ENCODE data around the gene PHLDA1.
A peak's percentile ranks its signal among the peaks of the same experiment; 100 is the strongest.

PHLDA1 gene

GRCh38 chr12:76018111-76018510 lies 13.5 kb downstream of the PHLDA1 start:
- peak; percentile 65 to 74 (median 74) for DNase-seq

- DNase-seq, result peak in 1 of 3 donors; percentile 14
Observed at GRCh38 chr12:76014007-76014406, 17.6 kb downstream of the PHLDA1 start.

- no peak for DNase-seq
Observed at GRCh38 chr12:76013603-76014002, 18.0 kb downstream of the PHLDA1 start.

GRCh38 chr12:76012644-76013043 lies 18.9 kb downstream of the PHLDA1 start:
- DNase-seq, result peak in 1 of 3 donors; percentile 8

GRCh38 chr12:76010732-76011458 lies 20.7 kb downstream of the PHLDA1 start:
- peak in 1 of 3 donors; percentile 4 for DNase-seq

- DNase-seq, result peak in 1 of 3 donors; percentile 10
Observed at GRCh38 chr12:76008428-76008827, 23.1 kb downstream of the PHLDA1 start.

GRCh38 chr12:76007640-76008039 lies 23.9 kb downstream of the PHLDA1 start:
- DNase-seq, result peak in 1 of 3 donors; percentile 11

GRCh38 chr12:76006028-76006925 lies 25.3 kb downstream of the PHLDA1 start:
- no peak for DNase-seq

- peak in 1 of 3 donors; percentile 16 for DNase-seq
Observed at GRCh38 chr12:76003355-76003638, 28.3 kb downstream of the PHLDA1 start.

- peak in 1 of 3 donors; percentile 14 for DNase-seq
Observed at GRCh38 chr12:76002598-76003354, 28.8 kb downstream of the PHLDA1 start.

GRCh38 chr12:75998292-75999063 lies 33.1 kb downstream of the PHLDA1 start:
- DNase-seq, result peak in 1 of 3 donors; percentile 12

GRCh38 chr12:75997658-75998057 lies 33.9 kb downstream of the PHLDA1 start:
- peak in 1 of 3 donors; percentile 13 for DNase-seq

GRCh38 chr12:75996861-75997447 lies 34.6 kb downstream of the PHLDA1 start:
- peak in 1 of 3 donors; percentile 12 for DNase-seq

GRCh38 chr12:75995691-75996090 lies 35.9 kb downstream of the PHLDA1 start:
- peak in 1 of 3 donors; percentile 6 for DNase-seq

GRCh38 chr12:75994069-75994740 lies 37.4 kb downstream of the PHLDA1 start:
- DNase-seq, result peak in 1 of 3 donors; percentile 8

GRCh38 chr12:75991753-75992152 lies 39.8 kb downstream of the PHLDA1 start:
- DNase-seq, result peak in 1 of 3 donors; percentile 4

- peak in 1 of 3 donors; percentile 13 for DNase-seq
Observed at GRCh38 chr12:75990189-75990912, 41.2 kb downstream of the PHLDA1 start.

GRCh38 chr12:75987709-75988108 lies 43.9 kb downstream of the PHLDA1 start:
- DNase-seq, result peak in 1 of 3 donors; percentile 16

GRCh38 chr12:75986001-75986746 lies 45.4 kb downstream of the PHLDA1 start:
- peak in 1 of 3 donors; percentile 0 for DNase-seq

- DNase-seq, result peak in 1 of 3 donors; percentile 4
Observed at GRCh38 chr12:75985566-75985965, 46.0 kb downstream of the PHLDA1 start.

All from suppressor macrophage treated with lipopolysaccharide for 1 hour (primary cell).